ENCODE results near the gene PKLR. TPM values are rescaled to one million over a fixed set of nuclear protein-coding genes. Genes with fewer than 3 reads are reported as not detected.

Gene PKLR
- total RNA-seq, 4 donors from 2014 or later: 0.18 TPM; not detected in 3

DNA sequence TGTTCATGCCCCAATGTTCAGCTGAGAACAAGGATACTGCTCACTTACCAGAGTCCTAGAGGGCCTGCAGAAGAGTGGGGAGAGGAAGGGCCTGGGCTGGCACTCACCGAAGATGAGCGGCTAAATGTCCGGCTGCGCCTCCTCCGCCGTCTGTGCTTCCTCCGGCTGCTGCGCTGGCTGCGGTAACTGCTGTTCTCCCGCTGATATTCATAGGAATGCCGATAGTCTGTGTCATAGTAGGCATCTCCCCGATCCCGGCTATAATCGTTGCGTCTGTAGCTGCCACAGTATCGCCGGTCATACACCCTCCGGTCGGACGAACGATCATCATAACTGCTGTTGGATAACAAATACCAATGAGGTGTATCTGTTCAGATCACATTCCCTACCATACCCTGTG, 31.9 kb downstream of the PKLR start:
- Histone ChIP-seq H3K36me3 (peaks cover 41 to 74% (median 63%) of the 10 kb centered on the region in 3 donors), H3K4me3 (no peak overlapping the region), H3K27me3 (no peaks in the 10 kb centered on the region), H3K9me3 (no peaks in the 10 kb centered on the region), H3K27ac (no peak overlapping the region), H3K4me1 (peaks cover 12 to 28% (median 17%) of the 10 kb centered on the region in 3 donors)
- 95 to 96% methylated on average over 11 to 18 of the region's 21 CpGs for WGBS, 2 donors
- TF ChIP-seq POLR2A (IDR thresholded peaks at IDR 0.05) (no peak), CTCF (IDR thresholded peaks at IDR 0.05) (no peak)
- intact Hi-C loops (cut with DNase I): loop anchor here (10.0 kb wide), 1 partner anchor 235 kb away; no protein-coding TSS in a partner anchor
- no peak for DNase-seq

- Histone ChIP-seq H3K36me3 (peaks cover 41 to 82% (median 70%) of the 10 kb centered on the region in 3 donors), H3K9me3 (no peaks in the 10 kb centered on the region), H3K27me3 (no peaks in the 10 kb centered on the region), H3K4me3 (no peak overlapping the region), H3K4me1 (peaks cover 8 to 23% (median 14%) of the 10 kb centered on the region in 3 donors), H3K27ac (no peak overlapping the region)
- DNase-seq: no peak
- intact Hi-C loops (cut with DNase I): loop anchor here (10.0 kb wide), 1 partner anchor 236 kb away; no protein-coding TSS in a partner anchor
- WGBS, 2 donors: 86 to 88% methylated on average over 5 to 11 of the region's 21 CpGs
- TF ChIP-seq CTCF (IDR thresholded peaks at IDR 0.05) (no peak), POLR2A (IDR thresholded peaks at IDR 0.05) (no peak)
Observed at GRCh38 chr1:155268630-155269029, 32.6 kb downstream of the PKLR start.

DNA sequence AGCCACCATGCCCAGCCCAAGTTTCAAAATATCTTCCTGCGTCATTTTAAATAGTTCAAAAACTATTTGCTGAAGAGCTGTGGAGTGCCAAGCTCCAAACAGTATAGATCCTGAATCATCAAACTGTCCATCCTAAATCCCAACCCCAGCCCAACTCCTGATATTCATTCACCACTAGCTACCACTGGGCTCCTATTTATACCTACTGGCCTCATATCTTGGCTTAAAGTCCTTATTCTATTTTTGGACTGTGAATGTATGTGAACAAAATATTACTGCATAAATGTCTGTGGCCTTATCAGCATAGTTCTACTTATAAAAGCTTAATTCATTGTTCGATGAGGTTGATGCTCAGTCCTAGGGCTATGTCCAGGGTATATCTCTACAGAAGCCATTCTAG, 33.9 kb downstream of the PKLR start:
- Histone ChIP-seq H3K4me3 (no peak overlapping the region), H3K27me3 (no peaks in the 10 kb centered on the region), H3K4me1 (peaks cover 4 to 24% (median 14%) of the 10 kb centered on the region in 3 donors), H3K27ac (no peak overlapping the region), H3K9me3 (no peaks in the 10 kb centered on the region), H3K36me3 (peaks cover 41 to 90% (median 74%) of the 10 kb centered on the region in 3 donors)
- intact Hi-C loops (cut with DNase I): loop anchor here (10.0 kb wide), 1 partner anchor 237 kb away; no protein-coding TSS in a partner anchor
- no peak for DNase-seq
- 94 to 100% methylated on average over 2 of the region's 2 CpGs for WGBS, 2 donors
- TF ChIP-seq POLR2A (IDR thresholded peaks at IDR 0.05) (no peak), CTCF (IDR thresholded peaks at IDR 0.05) (no peak)

- WGBS, 2 donors: 75 to 83% methylated on average over 3 to 6 of the region's 6 CpGs
- Histone ChIP-seq H3K9me3 (no peaks in the 10 kb centered on the region), H3K4me1 (peaks cover 6 to 20% (median 8%) of the 10 kb centered on the region in 3 donors), H3K27ac (no peak overlapping the region), H3K4me3 (no peak overlapping the region), H3K27me3 (no peaks in the 10 kb centered on the region), H3K36me3 (peaks cover 41 to 87% (median 74%) of the 10 kb centered on the region in 3 donors)
- intact Hi-C loops (cut with DNase I): loop anchor here (10.0 kb wide), 1 partner anchor 238 kb away; no protein-coding TSS in a partner anchor
- no peak for DNase-seq
- TF ChIP-seq POLR2A (IDR thresholded peaks at IDR 0.05) (no peak), CTCF (IDR thresholded peaks at IDR 0.05) (no peak)
Observed at GRCh38 chr1:155266553-155266952, 34.7 kb downstream of the PKLR start.

DNA sequence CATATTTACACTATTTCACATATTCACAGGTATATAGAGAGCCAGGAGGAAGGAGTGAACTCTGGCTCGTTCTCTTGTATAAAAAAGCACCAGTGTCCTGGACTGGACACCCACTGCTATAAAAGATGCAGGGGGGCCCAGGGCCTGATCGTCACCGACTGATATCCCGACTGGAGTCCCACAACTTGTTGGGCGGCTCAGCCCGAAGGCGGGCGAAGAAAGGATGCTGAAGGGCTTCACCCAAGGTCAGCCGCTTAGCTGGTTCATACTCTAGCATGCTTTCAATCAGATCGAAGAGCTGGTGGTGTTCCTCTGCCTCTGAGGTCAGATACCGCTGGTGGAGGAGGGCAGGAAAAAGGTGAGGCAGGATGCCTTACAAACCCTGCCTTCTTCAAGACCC, 38.2 kb downstream of the PKLR start:
- H3K27ac ChIP-seq: peak overlapping the region in 3 of 4 donors; percentile 80 to 90 (median 87)
- peaks cover 24 to 80% (median 58%) of the 10 kb centered on the region in 3 donors for H3K36me3 ChIP-seq
- no peak overlapping the region for H3K4me3 ChIP-seq
- 61 to 87% methylated on average over 5 to 10 of the region's 11 CpGs for WGBS, 2 donors
- no peak for TF ChIP-seq CTCF (IDR thresholded peaks at IDR 0.05)
- no peak for TF ChIP-seq POLR2A (IDR thresholded peaks at IDR 0.05)
- H3K27me3 ChIP-seq: no peaks in the 10 kb centered on the region
- DNase-seq: no peak
- no peaks in the 10 kb centered on the region for H3K9me3 ChIP-seq
- intact Hi-C loops (cut with DNase I): loop anchor here (10.0 kb wide), 1 partner anchor 242 kb away; no protein-coding TSS in a partner anchor
- H3K4me1 ChIP-seq: peaks cover 15 to 28% (median 15%) of the 10 kb centered on the region in 3 donors

Measured in esophagus squamous epithelium (tissue), 5 donors.